Left lung (tissue), 10 donors: ENCODE results near the gene ERMP1. TPM values are rescaled to one million over a fixed set of nuclear protein-coding genes. Genes with fewer than 3 reads are reported as not detected.

Experiments
- ATAC-seq: fragments of 200-7000 bp; cut with Tn5 transposase; one replicate; pipeline ENCODE4 v1.9.1; 2020; ENCODE audit warnings: moderate library complexity
- DNase-seq, 4 donors: peaks; one replicate each; pipeline ENCODE4 v3.0.0-alpha.2; 2013 to 2020
- H3K27ac ChIP-seq, 2 donors: fragments of 200-600 bp; sonication (generic) in 1 of 2; one replicate each; pipeline versions ENCODE4 v1.5.0 to v1.8.0; 2020 to 2021
- H3K27me3 ChIP-seq, 2 donors: fragments of 200-600 bp; sonication (generic) in 1 of 2; one replicate each; pipeline versions ENCODE4 v1.5.0 to v1.8.0; 2020 to 2021
- H3K36me3 ChIP-seq, 2 donors: fragments of 200-600 bp; sonication (generic) in 1 of 2; one replicate each; pipeline versions ENCODE4 v1.5.0 to v1.8.0; 2020 to 2021
- H3K4me1 ChIP-seq, 2 donors: fragments of 200-600 bp; one replicate each; pipeline ENCODE4 v1.8.0; 2021
- H3K4me3 ChIP-seq, 2 donors: fragments of 200-600 bp; sonication (generic) in 1 of 2; one replicate each; pipeline versions ENCODE4 v1.5.0 to v1.8.0; 2020 to 2021; ENCODE audit warnings: mild to moderate bottlenecking in 1 of 2
- H3K9me3 ChIP-seq, 2 donors: fragments of 200-600 bp; sonication (generic) in 1 of 2; one replicate each; pipeline versions ENCODE4 v1.5.0 to v1.8.0; 2020 to 2021
- CTCF ChIP-seq, 2 donors: fragments of 200-600 bp; sonication (generic) in 1 of 2; IDR thresholded peaks; one replicate each; pipeline versions ENCODE4 v1.5.0 to v1.8.0; 2021; ENCODE audit warnings: antibody characterized with exemption in 2 of 2
- intact Hi-C, 2 donors: fragments of 100-400 bp; cut with DNase I; formaldehyde crosslinking; loops; one replicate each; pipeline versions ENCODE4 v1.11.2 to v1.14.2; 2022
- polyA plus RNA-seq, 6 donors: library from polyadenylated mRNA; unstranded; fragments of 120-200 nt; gene quantifications; one replicate each; pipeline ENCODE4 v1.2.1, GENCODE V29; 2013; ENCODE audit not compliant: insufficient read length in 6 of 6
- total RNA-seq, 2 donors: library from RNA; stranded (reverse); fragmentation: NEBNext Ultra II Directional; extraction: Animal tissue kit (Norgen Biotek cat#: 25700); gene quantifications; one replicate each; pipeline ENCODE4 v1.2.1, GENCODE V29; 2021
- donor health status: DM: no; HTN: yes; CAD: no.
- donor health status: DM: no; HTN: no; CAD: no.

The ERMP1 gene
- total and polyA plus RNA-seq, 8 donors: 18.5 to 28.9 (median 25.0) TPM

DNA sequence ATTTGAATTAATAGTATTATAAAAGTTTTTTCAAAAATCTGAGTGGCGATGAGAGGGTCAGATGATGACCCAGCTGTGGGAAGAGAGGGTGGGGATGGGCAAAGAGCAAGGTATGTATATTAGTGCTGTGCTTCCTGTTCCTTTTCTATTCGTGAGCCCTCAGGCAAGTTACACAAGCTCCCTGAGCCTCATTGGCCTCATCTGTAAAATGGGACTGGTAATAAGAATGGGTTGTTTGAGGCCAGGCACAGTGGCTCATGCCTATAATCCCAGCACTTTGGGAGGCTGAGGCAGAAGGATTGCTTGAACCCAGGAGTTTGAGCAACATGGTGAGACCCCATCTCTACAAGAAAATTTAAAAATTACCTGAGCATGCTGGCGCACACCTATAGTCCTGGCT lies 33.8 kb upstream of the ERMP1 start:
- no peak for DNase-seq
- no peak overlapping the region for H3K27ac ChIP-seq
- intact Hi-C loops: no loop called here
- H3K4me1 ChIP-seq: no peaks in the 10 kb centered on the region
- no peak for TF ChIP-seq CTCF (IDR thresholded peaks at IDR 0.05)
- H3K9me3 ChIP-seq: no peaks in the 10 kb centered on the region
- H3K27me3 ChIP-seq: no peaks in the 10 kb centered on the region
- H3K4me3 ChIP-seq: no peak overlapping the region
- no peaks in the 10 kb centered on the region for H3K36me3 ChIP-seq
- ATAC-seq: no peak

DNA sequence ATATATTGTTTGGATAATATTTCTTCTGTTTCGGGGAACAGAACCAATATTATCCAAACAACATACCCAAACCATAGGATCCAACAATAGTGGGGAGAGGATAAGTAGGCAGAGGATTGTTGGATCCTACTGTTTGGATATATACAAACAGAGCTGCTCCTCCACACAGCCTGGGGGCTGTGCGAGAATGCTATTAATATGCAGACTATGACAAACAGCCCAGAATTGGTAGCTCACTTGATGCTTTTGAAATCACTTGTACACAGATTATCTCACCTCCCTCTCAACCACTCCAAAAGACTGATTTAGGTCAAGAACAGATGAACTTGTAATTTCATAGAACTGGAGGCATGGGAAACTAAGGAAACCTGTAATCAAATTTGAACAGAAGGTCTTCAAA lies 33.4 kb upstream of the ERMP1 start:
- Histone ChIP-seq H3K4me1 (no peaks in the 10 kb centered on the region), H3K9me3 (no peaks in the 10 kb centered on the region), H3K36me3 (no peaks in the 10 kb centered on the region), H3K27ac (no peak overlapping the region), H3K4me3 (no peak overlapping the region), H3K27me3 (no peaks in the 10 kb centered on the region)
- DNase-seq (no peak), ATAC-seq (no peak)
- TF ChIP-seq CTCF (IDR thresholded peaks at IDR 0.05): no peak
- intact Hi-C loops: no loop called here

DNA sequence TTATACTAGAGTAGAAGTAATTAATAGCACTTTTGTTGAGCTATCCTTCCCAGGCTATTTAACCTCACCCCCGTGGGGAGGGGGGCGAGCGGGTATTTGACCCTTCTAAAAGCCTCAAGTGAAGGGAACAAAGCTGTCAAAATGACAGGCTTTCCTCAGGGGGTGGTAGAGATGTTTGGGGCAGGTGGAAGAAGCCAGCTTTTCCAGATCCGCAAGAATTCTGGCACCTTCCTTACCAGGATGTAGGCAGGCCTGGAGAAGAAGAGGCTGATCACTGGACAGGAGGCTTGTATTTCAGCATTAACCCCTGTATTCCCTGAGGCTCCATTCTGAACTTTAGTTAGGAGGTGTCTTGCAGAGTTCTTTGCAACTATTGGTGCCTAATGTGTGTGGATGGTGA lies 31.5 kb upstream of the ERMP1 start:
- no peaks in the 10 kb centered on the region for H3K36me3 ChIP-seq
- TF ChIP-seq CTCF (IDR thresholded peaks at IDR 0.05): no peak

GRCh38 chr9:5863092-5863746 lies 30.3 kb upstream of the ERMP1 start:
- Histone ChIP-seq H3K27ac (no peak overlapping the region), H3K27me3 (no peaks in the 10 kb centered on the region), H3K36me3 (no peaks in the 10 kb centered on the region), H3K4me1 (no peaks in the 10 kb centered on the region), H3K9me3 (no peaks in the 10 kb centered on the region), H3K4me3 (no peak overlapping the region)
- no peak for ATAC-seq
- intact Hi-C loops: no loop called here
- no peak for TF ChIP-seq CTCF (IDR thresholded peaks at IDR 0.05)
- no peak for DNase-seq

More for the DNA sequence above, 31.5 kb upstream of the ERMP1 start:
- DNase-seq: no peak
- intact Hi-C loops: no loop called here
- no peak overlapping the region for H3K27ac ChIP-seq
- no peak overlapping the region for H3K4me3 ChIP-seq
- no peaks in the 10 kb centered on the region for H3K4me1 ChIP-seq
- no peaks in the 10 kb centered on the region for H3K9me3 ChIP-seq
- ATAC-seq: no peak
- H3K27me3 ChIP-seq: no peaks in the 10 kb centered on the region

- intact Hi-C loops: no loop called here
- H3K27ac ChIP-seq: no peak overlapping the region
- no peak overlapping the region for H3K4me3 ChIP-seq
- DNase-seq (no peak), ATAC-seq (no peak)
- no peaks in the 10 kb centered on the region for H3K9me3 ChIP-seq
- H3K27me3 ChIP-seq: no peaks in the 10 kb centered on the region
- H3K4me1 ChIP-seq: no peaks in the 10 kb centered on the region
- TF ChIP-seq CTCF (IDR thresholded peaks at IDR 0.05): no peak
- no peaks in the 10 kb centered on the region for H3K36me3 ChIP-seq
Observed at GRCh38 chr9:5858833-5859232, 25.9 kb upstream of the ERMP1 start.
